GM19438 (cell line): ENCODE results near the gene ZNF70.

ENCODE experiments used
- ATAC-seq: cut with Tn5 transposase; IDR thresholded peaks from one replicate; pipeline ENCODE4 v1.9.1; 2021; ENCODE audit warnings: low read depth; ENCODE audit not compliant: unreplicated experiment

Gene ZNF70

GRCh38 chr22:23695571-23696325, 55.2 kb downstream of the ZNF70 start:
- ATAC-seq: peak; percentile 13

- no peak for ATAC-seq
These were observed 55.8 kb downstream of the ZNF70 start for GRCh38 chr22:23695141-23695540.

GRCh38 chr22:23693979-23694680, 56.8 kb downstream of the ZNF70 start:
- ATAC-seq: no peak

GRCh38 chr22:23692598-23693291, 58.2 kb downstream of the ZNF70 start:
- ATAC-seq: no peak

GRCh38 chr22:23691748-23692423, 59.0 kb downstream of the ZNF70 start:
- no peak for ATAC-seq

GRCh38 chr22:23690713-23691112, 60.2 kb downstream of the ZNF70 start, which contains the start of gene RGL4:
RGL4 (plus strand) TSS chr22:23691013; CDS start chr22:23692031, 1,018 bp downstream.
- ATAC-seq: no peak

GRCh38 chr22:23689414-23689813, 61.5 kb downstream of the ZNF70 start:
- no peak for ATAC-seq
